Iris pigment epithelial cell (primary cell): ENCODE data around the gene CTCF.
"Not testable (repeated sequence)": the region's sequence is repeated elsewhere in the genome, so short reads cannot be mapped to it uniquely, and the experiment has no call there.

ENCODE experiments used
- DNase-seq: peaks from one replicate; pipeline ENCODE4 v3.0.0-alpha.2; 2011; ENCODE audit warnings: low read depth

CTCF gene, protein sequence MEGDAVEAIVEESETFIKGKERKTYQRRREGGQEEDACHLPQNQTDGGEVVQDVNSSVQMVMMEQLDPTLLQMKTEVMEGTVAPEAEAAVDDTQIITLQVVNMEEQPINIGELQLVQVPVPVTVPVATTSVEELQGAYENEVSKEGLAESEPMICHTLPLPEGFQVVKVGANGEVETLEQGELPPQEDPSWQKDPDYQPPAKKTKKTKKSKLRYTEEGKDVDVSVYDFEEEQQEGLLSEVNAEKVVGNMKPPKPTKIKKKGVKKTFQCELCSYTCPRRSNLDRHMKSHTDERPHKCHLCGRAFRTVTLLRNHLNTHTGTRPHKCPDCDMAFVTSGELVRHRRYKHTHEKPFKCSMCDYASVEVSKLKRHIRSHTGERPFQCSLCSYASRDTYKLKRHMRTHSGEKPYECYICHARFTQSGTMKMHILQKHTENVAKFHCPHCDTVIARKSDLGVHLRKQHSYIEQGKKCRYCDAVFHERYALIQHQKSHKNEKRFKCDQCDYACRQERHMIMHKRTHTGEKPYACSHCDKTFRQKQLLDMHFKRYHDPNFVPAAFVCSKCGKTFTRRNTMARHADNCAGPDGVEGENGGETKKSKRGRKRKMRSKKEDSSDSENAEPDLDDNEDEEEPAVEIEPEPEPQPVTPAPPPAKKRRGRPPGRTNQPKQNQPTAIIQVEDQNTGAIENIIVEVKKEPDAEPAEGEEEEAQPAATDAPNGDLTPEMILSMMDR

DNA sequence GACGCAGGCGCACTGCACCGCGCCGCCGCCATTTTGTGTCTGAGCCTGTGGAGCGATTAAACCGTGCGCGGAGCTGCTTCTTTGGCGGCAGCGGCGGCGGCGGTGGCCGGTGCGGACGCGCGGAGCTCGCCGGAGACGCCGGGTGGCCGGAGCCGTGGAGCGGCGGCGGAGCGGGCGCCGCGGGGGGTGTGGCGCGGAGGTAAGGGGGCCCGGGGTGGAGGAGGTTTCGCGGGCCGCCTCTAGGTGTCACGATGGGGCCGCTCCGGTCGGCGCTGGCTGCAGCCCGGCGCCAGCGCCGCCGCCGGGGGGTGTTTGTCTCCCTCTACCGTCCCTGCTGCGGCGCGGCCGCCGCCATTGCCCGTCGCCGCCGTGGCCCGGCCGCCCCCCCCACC is at the start of gene CTCF:
Gene CTCF, plus strand, starts transcription at position 1 of the 392 bp plus-strand sequence. CDS start 48,307 bp downstream, outside the sequence.
- DNase-seq = peak; percentile 84

DNA sequence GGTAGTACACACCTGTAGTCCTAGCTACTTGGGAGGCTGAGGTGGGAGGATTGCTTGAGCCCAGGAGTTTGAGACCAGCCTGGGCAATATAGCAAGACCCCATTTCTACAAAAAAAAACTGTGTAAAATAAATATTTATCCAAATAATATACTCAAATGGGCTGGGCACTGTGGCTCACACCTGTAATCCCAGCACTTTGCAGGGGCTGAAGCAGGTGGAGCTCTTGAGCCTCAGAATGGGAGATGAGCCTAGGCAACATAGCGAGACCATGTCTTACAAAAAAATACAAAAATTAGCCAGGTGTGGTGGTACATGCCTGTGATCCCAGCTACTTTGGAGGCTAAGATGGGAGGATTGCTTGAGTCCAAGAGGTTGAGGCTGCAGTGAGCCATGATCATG is 48.4 kb upstream of the CTCF start:
- DNase-seq = not testable (repeated sequence)

DNA sequence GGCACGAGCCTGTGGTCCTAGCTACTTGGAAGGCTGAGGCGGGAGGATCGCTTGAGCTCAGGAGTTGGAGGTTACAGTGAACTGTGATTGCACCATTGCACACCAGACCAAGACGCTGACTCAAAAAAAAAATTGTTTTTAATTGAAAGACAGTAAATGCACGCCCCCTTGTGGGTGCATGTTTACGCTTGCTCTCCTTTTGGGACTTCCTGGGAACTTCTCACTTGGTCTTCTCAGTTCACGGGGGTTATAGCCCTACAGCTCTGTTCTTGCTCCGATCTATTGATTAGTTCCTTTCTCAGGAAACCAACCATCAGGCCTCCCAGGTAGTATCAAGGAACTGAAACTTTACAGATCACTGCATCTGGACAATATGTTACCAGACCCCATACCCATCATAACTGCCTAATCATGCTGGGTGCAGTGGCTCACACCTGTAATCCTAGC is 47.9 kb upstream of the CTCF start:
- peak; percentile 85 for DNase-seq

DNA sequence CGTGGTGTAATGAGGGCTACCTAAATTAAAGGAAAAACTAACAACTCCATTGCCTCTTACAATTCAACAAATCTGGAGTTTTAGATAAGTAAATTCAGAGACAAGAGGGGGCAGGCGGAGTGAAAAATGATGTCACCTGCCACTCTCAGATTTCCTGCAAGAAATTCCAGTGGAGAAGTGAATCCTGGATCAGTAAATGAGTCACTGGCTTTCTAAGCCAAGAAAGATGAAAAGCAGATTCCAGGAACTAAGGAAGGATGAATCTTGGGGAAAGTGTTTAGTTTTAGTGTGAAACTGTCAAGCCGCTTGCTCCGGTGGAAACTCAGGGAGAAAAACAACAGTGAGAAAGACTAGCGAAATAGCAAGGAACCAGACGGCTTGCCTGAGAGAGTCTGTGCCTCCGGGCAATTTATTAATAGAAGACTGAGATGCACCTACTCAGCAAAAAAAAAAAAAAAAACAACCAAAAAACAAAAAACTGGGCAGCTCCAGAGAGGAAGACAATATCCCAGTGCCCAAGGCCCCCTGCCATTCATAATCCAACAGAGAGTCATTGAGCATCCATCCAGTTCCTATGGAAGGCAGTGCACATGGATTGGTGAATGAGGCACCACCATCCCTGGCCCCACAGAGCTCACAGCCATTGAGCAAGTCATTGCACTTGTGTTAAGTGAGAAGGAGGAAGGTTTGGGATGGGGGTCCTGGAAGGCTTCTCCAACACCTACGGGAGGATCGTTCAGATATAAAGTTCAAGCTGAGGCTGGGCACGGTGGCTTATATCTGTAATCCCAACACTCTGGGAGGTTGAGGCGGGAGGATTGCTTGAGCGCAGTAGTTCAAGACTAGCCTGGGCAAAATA is 45.8 kb upstream of the CTCF start:
- peak; percentile 38 for DNase-seq

GRCh38 chr16:67517155-67517445 is 45.2 kb upstream of the CTCF start:
- no peak for DNase-seq

- no peak for DNase-seq
Observed at GRCh38 chr16:67517661-67518423, 44.5 kb upstream of the CTCF start.

DNA sequence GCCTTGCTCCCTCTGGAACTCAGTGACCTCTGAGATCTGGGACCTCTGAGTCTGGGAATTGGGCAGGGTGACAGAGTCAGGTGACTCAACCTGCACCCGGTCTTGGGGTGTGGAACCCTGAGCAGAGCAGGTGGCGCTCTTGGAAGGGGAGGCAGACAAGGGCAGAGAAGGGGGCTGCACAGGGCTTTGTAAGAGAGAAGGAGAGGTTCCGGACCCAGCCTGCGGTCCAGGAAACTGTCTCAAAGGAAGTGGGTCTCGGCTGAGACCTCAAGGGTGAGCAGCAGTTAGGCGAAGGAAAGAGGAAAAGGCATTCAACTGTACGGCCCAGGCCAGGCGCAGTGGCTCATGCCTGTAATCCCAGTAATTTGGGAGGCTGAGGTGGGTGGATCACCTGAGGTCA is 43.6 kb upstream of the CTCF start:
- no peak for DNase-seq

DNA sequence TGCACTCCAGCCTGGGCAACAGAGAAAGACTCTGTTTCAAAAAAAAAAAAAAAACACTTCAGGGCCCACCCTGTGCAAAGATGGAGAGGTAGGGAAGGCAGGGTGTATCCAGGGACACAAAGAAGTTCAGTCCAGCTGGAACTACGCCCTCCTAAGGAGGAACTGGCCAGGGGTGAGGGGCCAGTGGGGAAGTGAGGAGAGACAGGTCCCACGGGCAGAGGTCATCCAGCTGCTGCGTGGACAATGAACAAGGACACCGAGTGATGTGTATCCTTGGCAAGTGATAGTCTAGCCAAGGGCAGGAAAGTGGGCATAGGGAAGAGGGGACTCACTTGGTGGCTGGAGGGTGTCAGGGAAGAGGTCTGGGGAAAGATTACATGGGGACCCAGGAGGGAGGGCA is 43.1 kb upstream of the CTCF start:
- DNase-seq = no peak

GRCh38 chr16:67521095-67521804 is 41.1 kb upstream of the CTCF start:
- peak; percentile 92 for DNase-seq

DNA sequence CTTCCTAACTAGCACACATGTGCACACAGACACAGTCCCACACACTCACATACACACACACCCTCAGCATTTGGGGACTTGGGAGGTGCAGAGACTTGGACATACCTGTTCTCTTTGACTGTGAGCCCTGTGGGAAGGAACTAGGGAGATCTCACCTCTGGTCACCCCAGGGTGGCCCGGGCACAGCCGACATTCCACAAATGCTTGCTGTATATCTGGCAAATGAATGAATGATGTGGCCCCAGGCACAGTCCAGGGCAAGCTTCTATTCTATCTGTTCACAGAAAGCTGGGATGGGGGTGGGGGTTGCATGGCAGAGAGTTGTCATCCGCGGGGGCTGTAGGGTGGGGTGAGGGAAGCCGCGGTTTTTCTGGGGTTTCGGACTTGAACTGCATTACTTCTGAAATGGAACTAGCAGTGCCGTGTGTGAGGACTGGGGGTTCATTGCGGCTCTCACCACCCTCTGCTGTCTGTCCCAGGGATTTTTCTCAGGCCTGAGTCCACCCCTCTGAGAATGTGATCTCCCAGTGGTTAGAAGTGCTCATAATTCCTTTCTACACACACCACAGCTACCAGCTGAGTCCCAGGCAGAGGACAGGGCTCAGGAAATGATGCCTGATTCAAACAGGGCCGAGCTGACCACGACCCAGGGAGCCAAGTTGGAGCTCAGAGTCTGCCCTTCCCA is 37.0 kb upstream of the CTCF start:
- peak; percentile 50 for DNase-seq

GRCh38 chr16:67526149-67526791 is 36.1 kb upstream of the CTCF start:
- peak; percentile 48 for DNase-seq

DNA sequence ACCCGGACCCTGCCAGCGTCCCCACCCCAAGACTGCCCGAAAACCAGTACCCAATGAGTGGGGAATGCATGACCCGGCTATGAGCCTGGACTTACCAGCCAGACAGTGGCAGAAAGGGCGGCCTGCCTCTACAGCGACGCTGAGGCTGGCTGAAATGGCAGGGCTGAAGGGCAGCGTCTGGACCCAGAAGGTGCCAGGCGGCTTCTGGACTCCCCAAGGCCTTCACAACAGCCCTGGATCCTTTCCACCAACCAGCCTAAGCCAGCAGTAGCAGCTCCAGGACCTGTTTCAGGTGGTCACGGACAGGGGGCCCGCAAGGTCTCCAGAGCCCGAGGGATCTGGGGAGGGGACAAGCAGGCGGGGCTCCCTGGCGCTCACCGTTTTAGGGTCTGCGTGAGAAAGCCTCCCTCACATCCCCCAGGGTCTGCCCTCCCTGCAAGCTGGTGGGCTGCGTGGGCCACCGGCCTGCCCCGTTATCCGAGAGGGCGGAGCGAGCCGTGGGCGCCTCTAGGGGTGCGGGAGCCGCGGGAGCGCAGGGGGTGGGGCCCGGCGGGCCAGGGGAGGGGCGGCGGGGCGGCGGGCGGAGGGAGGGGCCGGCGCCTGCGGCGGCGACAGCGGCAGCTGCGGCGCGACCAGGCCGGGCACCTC is 34.0 kb upstream of the CTCF start, which contains the start of gene RIPOR1:
Gene RIPOR1, plus strand, starts transcription at position 608 of the 648 bp plus-strand sequence. CDS start 9,618 bp downstream, outside the sequence.
- DNase-seq = no peak

GRCh38 chr16:67528870-67529581 is 33.3 kb upstream of the CTCF start:
- DNase-seq = peak; percentile 47

DNA sequence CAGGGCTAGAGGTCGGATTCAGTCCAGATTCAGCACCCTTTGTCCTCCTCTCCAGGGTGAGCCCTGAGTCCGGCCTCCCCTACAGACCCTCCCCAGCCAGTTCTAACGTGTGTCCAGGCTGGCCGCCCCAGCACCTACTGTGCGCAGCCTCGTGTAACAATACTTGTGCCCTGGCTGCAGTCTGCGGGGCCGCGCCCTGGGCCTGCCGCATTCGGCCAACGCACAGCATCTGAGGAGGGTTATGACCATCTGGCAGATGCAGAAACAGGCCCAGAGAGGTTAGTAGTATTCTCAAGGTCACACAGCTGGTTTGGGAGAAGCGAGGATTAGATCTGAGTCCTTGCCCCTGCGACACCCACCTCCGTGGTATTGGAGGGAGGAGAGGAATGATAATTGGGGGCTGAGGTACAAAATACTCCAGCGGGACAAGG is 32.7 kb upstream of the CTCF start:
- peak; percentile 43 for DNase-seq

- DNase-seq = peak; percentile 77
Observed at GRCh38 chr16:67530013-67530939, 32.0 kb upstream of the CTCF start.

DNA sequence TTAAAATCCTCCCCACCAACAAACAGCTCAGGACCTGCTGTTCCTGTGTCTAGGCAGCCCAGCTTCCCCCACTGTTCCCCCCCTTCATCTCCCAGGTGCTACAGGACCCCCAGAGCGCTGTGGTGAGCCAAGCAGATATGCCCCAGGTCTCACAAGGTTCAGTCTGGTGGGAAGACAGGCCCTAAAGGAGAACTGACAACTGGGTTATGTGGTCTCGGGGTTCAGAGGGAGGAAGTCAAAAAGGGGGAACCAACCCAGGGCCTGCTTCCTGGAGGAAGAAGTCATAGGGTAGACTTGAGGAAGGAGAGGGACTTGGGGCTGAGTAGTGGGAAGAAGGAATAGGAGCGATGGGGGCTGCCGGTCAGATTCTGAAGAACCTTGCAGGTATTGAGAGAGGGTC is 31.1 kb upstream of the CTCF start:
- no peak for DNase-seq

DNA sequence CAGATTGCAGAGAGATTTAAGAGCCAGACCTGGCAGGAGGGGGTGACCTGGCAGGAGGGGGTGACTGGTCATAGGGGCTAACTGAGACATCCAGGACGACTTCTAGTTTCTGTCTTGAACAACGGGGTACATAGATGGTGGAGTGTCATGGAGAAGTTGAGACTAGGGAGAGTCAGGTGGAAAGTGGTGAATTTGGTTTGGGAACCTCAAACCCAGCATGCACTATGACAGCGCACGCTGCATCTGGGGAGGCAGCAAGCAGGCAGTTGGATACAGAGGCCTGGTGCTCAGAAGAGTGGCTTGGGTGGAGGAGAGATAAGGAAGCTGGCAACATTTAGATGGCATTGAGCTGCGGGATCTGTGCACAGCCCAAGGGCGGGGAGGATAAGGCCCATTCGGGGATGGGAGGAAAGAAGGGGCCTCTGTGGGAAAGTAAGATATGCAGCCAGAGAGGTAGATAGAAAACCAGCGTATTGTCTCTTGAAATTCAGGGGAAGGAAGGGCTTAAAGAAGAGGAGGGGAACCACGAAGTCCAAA is 29.2 kb upstream of the CTCF start:
- no peak for DNase-seq
